Peyer's patch (tissue), 4 donors: ENCODE measurements around the gene TRIO. TPM values are rescaled to one million over a fixed set of nuclear protein-coding genes. Genes with fewer than 3 reads are reported as not detected.
A peak's percentile ranks its signal among the peaks of the same experiment; 100 is the strongest.

Source experiments
- DNase-seq, 3 donors: peaks; one replicate each; pipeline ENCODE4 v3.0.0-alpha.2; 2017 to 2019
- H3K27ac ChIP-seq, 4 donors: fragments of 200-600 bp; sonication (generic); one replicate each; pipeline ENCODE4 v1.5.1; 2016 to 2019
- H3K27me3 ChIP-seq, 2 donors: fragments of 200-600 bp; sonication (generic); one replicate each; pipeline ENCODE4 v1.5.1; 2019
- H3K36me3 ChIP-seq, 3 donors: fragments of 200-600 bp; sonication (generic); one replicate each; pipeline ENCODE4 v1.5.1; 2016 to 2019
- H3K4me1 ChIP-seq, 4 donors: fragments of 200-600 bp; sonication (generic); one replicate each; pipeline ENCODE4 v1.5.1; 2016 to 2019
- H3K4me3 ChIP-seq, 4 donors: fragments of 200-600 bp; sonication (generic); 1 replicate in 3 of 4; 2 replicates in 1 of 4; pipeline ENCODE4 v1.5.1; 2016 to 2019; ENCODE audit warnings: mild to moderate bottlenecking in 1 of 4
- H3K9me3 ChIP-seq, 4 donors: fragments of 200-600 bp; sonication (generic); one replicate each; pipeline ENCODE4 v1.5.1; 2016 to 2019; ENCODE audit warnings: mild to moderate bottlenecking in 1 of 4
- POLR2A ChIP-seq, 2 donors: fragments of 450-650 bp; IDR thresholded peaks; one replicate each; pipeline ENCODE4 v1.5.1; 2017; ENCODE audit warnings: antibody characterized with exemption in 2 of 2, mild to moderate bottlenecking in 2 of 2, moderate library complexity in 2 of 2
- total RNA-seq, 4 donors: library from RNA; depleted of rRNA; stranded (reverse); fragments of >200 nt; gene quantifications; one replicate each; pipeline ENCODE4 v1.1.0, GENCODE V29; 2016
- TF ChIP-seq, protein P1 (sequence below), 6 experiments: fragments of 450-650 bp in 4 of 6; fragments of 200-600 bp in 2 of 6; sonication (generic) in 1 of 6; IDR thresholded peaks; one replicate each; pipeline ENCODE4 v1.5.1; 2017 to 2019; ENCODE audit warnings: antibody characterized with exemption in 6 of 6, mild to moderate bottlenecking in 3 of 6, moderate library complexity in 1 of 6

TRIO gene
- total RNA-seq, 4 donors from 2014 or later: 171 to 456 (median 340) TPM

DNA sequence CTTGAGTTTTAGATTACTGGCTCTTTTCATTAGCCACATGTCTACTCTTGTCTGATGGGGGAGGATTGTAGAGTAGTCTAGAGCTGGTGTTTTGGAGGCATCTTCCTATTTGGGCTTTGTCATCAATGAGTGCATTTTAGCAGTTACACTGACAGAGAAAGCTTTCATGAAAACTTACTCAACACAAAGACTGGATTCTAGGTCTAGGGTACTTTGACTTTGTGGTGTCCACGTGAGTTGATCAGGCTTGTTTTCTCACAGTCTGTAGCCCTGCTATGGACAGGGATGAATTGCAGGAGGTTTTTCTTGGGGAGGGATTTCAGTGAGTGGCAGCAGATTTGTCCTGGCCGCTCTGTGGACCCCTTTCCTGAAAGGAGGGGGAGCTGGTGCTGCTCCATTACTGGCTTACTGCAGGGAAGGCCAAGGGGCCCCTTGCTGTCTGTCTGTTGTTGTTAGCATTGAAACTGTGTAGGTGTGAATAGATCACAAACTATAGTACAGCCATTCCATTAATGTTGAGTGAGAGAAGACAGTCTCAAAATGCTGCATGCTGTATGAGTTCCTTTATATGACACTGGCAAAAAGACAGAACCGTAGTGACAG is 6.6 kb downstream of the TRIO start:
- Histone ChIP-seq H3K9me3 (no peaks in the 10 kb centered on the region), H3K4me3 (no peak overlapping the region), H3K4me1 (peaks cover 0 to 69% (median 27%) of the 10 kb centered on the region in 4 donors), H3K27ac (no peak overlapping the region), H3K36me3 (no peaks in the 10 kb centered on the region), H3K27me3 (no peaks in the 10 kb centered on the region)
- no peak for DNase-seq
- TF ChIP-seq, protein P1, sequence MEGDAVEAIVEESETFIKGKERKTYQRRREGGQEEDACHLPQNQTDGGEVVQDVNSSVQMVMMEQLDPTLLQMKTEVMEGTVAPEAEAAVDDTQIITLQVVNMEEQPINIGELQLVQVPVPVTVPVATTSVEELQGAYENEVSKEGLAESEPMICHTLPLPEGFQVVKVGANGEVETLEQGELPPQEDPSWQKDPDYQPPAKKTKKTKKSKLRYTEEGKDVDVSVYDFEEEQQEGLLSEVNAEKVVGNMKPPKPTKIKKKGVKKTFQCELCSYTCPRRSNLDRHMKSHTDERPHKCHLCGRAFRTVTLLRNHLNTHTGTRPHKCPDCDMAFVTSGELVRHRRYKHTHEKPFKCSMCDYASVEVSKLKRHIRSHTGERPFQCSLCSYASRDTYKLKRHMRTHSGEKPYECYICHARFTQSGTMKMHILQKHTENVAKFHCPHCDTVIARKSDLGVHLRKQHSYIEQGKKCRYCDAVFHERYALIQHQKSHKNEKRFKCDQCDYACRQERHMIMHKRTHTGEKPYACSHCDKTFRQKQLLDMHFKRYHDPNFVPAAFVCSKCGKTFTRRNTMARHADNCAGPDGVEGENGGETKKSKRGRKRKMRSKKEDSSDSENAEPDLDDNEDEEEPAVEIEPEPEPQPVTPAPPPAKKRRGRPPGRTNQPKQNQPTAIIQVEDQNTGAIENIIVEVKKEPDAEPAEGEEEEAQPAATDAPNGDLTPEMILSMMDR (IDR thresholded peaks at IDR 0.05): no peak
- TF ChIP-seq POLR2A (IDR thresholded peaks at IDR 0.05): no peak

DNA sequence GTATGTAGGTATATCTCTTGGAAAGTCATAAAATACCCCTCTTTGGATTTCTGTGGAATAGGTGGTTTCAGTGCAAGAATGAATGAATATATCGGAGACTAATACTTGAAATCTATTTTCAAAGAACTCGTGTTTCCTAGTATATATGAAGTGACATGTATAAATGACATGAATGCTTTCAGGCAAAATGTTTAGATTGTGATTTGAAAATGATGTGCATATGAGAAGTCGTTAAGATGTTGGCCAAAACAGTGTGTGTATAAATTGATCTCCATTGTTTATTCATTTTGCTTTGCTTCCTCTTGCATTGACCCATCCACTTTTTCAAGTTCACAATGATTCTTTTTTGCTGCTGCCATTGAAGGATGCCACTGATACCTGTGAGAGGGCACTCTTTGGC is 8.3 kb downstream of the TRIO start:
- Histone ChIP-seq H3K9me3 (no peaks in the 10 kb centered on the region), H3K27me3 (no peaks in the 10 kb centered on the region), H3K4me3 (no peak overlapping the region), H3K4me1 (peaks cover 0 to 75% (median 26%) of the 10 kb centered on the region in 4 donors), H3K27ac (no peak overlapping the region), H3K36me3 (no peaks in the 10 kb centered on the region)
- TF ChIP-seq POLR2A (IDR thresholded peaks at IDR 0.05): no peak
- TF ChIP-seq, protein P1 (IDR thresholded peaks at IDR 0.05): no peak
- no peak for DNase-seq

DNA sequence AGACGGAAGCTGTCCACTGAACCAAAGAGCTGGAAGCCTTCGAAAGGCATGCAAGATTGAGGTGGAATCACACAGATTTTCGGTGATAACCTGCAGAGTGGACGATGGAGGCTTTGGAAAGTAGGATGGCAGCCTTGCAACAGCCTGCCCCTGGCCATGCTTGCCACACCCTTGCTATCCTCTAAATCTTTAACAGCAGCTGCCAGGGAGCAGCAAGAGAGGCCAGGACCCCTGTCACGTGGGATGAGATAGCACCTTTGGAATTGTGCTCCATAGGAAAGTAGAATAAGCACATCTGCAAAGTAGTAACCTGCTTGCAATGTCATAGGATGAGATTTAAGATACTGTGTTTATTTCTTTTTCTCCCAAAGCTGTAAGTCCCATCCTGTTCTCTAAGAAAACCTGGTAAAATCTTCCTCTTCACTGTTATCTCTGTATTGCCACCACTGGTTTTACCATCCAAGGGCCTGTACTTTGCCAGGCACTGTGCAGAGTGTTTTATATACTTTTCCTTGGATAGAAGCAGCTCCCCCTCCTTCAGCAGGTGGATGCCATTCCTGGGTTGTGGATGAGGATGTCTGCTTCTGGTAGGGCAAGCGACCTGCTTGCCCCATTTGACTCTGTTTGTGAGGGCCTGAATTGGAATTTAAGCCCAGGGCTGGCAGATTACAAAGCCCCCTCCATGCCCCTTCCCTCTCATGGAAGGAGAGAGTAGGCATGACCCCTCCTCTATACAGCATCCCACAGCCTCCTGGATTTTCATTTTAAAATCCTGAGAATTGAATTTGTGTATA is 10.1 kb downstream of the TRIO start:
- Histone ChIP-seq H3K4me3 (no peak overlapping the region), H3K9me3 (no peaks in the 10 kb centered on the region), H3K27me3 (no peaks in the 10 kb centered on the region), H3K27ac (peak overlapping the region in 3 of 4 donors; percentile 59 to 67 (median 59)), H3K4me1 (peaks cover 0 to 60% (median 21%) of the 10 kb centered on the region in 4 donors), H3K36me3 (no peaks in the 10 kb centered on the region)
- TF ChIP-seq POLR2A (IDR thresholded peaks at IDR 0.05): no peak
- TF ChIP-seq, protein P1 (IDR thresholded peaks at IDR 0.05): no peak
- no peak for DNase-seq

DNA sequence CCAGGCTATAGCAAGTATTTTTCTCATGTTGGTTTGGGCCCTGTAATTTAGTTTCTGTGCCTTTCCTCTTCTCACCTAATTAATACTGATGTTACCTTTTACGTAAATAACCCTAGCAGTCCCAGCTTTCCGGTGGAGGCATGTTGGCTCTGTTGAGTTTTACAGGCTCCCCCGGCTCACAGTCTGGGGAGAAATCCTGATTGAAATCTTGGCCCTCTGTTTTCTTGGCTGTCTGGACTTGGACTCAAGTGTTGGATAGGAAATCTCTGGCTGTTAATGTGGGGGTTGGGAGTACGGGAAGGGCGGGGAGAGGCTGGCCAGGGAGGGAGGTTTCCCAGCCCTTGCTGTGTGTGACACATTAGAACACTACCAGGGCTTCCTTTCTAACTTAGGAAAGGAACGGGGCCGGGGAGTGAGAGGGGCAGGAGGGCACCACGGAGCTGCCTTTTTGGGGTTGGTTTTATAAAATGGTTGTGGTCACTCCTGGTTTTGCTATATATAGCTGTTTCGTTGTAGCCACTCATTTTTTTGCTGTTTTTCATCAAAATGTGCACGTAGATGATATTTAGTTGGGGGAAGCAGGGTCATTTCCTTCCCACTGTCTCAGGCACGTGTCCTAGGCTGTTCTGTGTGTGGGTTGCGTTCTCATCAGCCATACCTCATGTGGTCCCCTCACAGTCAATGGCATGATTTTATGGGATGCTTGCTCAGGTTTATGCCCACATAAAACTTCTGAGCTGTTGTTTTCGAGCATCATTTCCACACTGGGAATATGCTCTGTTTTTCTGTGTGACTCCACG is 11.0 kb downstream of the TRIO start:
- Histone ChIP-seq H3K9me3 (no peaks in the 10 kb centered on the region), H3K4me3 (peak overlapping the region in 1 of 4 donors; percentile 8), H3K36me3 (no peaks in the 10 kb centered on the region), H3K4me1 (peaks cover 0 to 51% (median 14%) of the 10 kb centered on the region in 4 donors), H3K27me3 (no peaks in the 10 kb centered on the region), H3K27ac (peak overlapping the region; percentile 58 to 67 (median 59))
- TF ChIP-seq, protein P1 (IDR thresholded peaks at IDR 0.05): no peak
- TF ChIP-seq POLR2A (IDR thresholded peaks at IDR 0.05): no peak
- DNase-seq: peak; percentile 36 to 83 (median 69)

DNA sequence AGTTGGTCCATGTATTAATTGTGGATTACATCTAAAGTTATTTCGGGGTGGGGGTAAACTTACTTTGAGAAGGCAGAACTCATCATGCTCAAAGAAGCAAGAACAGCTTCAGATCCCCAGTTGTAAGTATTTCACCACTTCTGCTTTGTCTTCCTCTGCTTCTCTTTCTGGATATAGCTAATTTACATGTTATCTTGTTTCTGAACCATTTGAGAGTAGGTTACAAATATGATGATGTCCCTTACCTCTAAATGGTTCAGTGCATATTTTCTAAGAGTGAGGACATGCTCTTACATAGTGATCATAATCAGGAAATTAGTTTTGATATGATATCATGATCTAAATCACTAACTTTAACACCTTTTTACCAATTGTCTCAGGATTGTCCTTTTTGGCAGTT is 11.9 kb downstream of the TRIO start:
- no peak for DNase-seq
- no peak overlapping the region for H3K4me3 ChIP-seq
- TF ChIP-seq, protein P1 (IDR thresholded peaks at IDR 0.05): no peak
- no peaks in the 10 kb centered on the region for H3K27me3 ChIP-seq
- H3K36me3 ChIP-seq: no peaks in the 10 kb centered on the region
- peak overlapping the region; percentile 21 to 67 (median 58) for H3K27ac ChIP-seq
- H3K9me3 ChIP-seq: no peaks in the 10 kb centered on the region
- peaks cover 0 to 46% (median 14%) of the 10 kb centered on the region in 4 donors for H3K4me1 ChIP-seq
